GM12892 (cell line): Measurements from ENCODE around the gene MAN1A1.

Experiments used
- DNase-seq: peaks from one replicate; pipeline ENCODE4 v3.0.0; 2011; ENCODE audit not compliant: insufficient read length
- FAIRE-seq: peaks from 2 replicates; lab custom pipeline; 2011; peaks lifted over from hg19 to GRCh38; lab: Jason Lieb, UNC
- POLR2A ChIP-seq: IDR thresholded peaks from 2 replicates; pipeline ENCODE4 v1.6.1; 2011; ENCODE audit warnings: low read depth, low read length, control low read depth
- POLR2AphosphoS5 ChIP-seq: IDR thresholded peaks from 2 replicates; pipeline ENCODE4 v1.6.1; 2011; ENCODE audit warnings: low read depth, low read length, control low read depth
- TAF1 ChIP-seq: IDR thresholded peaks from 2 replicates; pipeline ENCODE4 v1.6.1; 2011; ENCODE audit warnings: low read depth, mild to moderate bottlenecking, control low read depth, low read length, borderline replicate concordance

Gene MAN1A1

DNA sequence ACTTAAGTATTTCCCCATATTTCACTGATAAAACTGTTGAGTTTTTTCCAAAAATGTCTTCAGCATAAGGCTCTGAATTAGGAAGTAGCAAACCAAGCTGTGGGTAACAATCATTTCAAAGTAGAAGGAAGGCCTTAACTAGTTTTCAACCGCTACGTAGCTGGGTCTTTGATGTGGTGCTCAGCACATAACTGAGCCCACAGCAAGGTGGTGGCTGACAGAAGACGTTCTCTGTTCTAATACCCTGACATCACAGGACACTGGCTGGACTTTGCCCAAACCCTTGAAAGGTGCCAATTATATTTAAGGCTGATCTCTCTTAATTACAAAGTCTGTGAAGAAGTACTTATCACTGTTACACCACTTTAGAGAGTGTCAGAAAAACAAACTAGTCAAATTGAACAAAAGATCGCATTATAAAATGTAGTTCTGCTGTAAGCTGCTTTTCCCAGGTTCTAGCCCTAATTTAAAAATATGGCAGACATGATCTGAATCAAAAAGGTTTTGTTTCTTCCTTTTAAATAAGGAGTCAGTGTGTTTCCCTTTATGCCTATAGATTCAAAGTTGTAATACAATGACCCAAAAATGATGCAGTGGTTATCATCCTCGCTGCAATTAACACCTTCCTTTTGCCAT, 26.7 kb downstream of the MAN1A1 start:
- FAIRE-seq, result peak; percentile 48
- no peak for TF ChIP-seq POLR2A
- TF ChIP-seq TAF1, result no peak
- no peak for TF ChIP-seq POLR2AphosphoS5

DNA sequence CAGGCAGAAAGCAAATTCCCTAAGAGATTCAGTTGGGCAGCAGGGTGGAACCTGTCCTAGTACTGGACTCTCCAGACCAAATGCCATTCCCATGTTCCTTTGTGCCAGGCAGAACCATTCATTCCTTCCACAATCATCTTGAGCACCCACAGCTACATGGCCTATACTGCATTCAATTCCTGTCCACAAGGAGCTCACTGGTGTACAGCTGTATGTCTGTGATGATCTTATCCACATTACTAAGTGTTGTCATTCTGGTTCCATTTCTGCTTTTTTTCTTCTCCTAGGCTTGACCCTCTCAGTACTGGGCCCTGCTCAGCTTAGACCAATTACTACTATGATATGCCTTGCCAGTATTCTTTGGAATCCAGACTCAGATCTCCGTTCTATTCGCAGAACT, 27.5 kb downstream of the MAN1A1 start:
- FAIRE-seq, result no peak

More for the DNA sequence above, 26.7 kb downstream of the MAN1A1 start:
- no peak for DNase-seq

DNA sequence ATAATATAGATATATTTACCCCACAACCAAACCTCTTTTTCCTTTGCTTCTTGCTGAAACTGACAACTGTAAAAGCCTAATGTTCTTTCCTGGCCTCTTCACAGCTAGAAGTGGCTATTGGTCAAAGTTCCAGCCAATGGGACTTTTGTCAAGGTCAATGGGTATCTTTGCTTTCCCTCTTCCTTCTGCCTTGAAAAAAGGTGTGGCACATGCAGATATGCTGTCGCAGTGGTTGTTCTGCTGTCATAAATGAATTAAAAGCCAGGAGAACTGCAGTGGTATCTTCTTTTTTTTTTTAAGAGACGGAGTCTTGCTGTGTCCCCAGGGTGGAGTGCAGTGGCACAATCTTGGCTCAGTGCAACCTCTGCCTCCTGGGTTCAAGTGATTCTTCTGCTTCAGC, 29.9 kb downstream of the MAN1A1 start:
- DNase-seq (no peak), FAIRE-seq (no peak)
- TF ChIP-seq POLR2A (no peak), TAF1 (no peak), POLR2AphosphoS5 (no peak)

More for the DNA sequence above, 27.5 kb downstream of the MAN1A1 start:
- DNase-seq, result no peak
- TF ChIP-seq TAF1 (no peak), POLR2AphosphoS5 (no peak), POLR2A (no peak)

DNA sequence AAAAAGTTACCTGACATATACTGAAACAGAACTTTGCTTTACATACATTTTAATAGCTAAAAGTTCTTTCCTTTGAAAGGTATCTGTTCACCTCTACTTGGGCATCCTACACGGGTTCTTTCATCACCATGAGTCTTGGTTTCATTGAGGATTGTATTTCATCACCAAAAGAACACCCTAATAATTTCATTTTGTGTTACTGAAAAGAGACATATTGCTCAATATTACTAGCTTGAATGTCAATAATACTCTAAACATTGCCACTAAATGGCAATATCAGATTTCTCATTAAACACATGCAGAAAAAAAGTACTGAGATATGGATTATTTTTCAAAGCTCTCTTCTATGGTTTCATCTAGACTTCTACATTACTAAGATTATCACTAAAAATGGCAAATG, 30.8 kb downstream of the MAN1A1 start:
- DNase-seq (no peak), FAIRE-seq (no peak)

DNA sequence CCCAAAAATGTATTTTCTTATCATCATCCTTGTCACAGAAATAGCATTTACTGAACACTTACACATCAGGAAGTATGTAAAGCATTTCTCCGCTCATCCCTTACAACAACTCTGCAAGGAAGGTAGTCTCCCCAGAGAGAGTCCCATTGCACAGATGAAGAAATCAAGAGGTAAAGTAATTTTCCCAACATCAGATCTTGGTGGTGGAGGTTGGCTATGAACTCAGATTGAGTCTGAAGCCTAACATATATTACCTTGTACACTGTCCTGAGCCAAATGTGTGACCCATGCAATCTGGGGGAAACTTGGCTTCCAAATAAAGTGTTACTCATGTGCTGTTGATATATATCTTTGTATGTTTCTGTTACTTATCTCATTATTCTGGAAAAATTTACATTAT, 31.4 kb downstream of the MAN1A1 start:
- no peak for DNase-seq
- TF ChIP-seq POLR2AphosphoS5, result no peak
- FAIRE-seq, result no peak

More for the DNA sequence above, 30.8 kb downstream of the MAN1A1 start:
- no peak for TF ChIP-seq POLR2AphosphoS5
- no peak for TF ChIP-seq POLR2A
- TF ChIP-seq TAF1, result no peak

DNA sequence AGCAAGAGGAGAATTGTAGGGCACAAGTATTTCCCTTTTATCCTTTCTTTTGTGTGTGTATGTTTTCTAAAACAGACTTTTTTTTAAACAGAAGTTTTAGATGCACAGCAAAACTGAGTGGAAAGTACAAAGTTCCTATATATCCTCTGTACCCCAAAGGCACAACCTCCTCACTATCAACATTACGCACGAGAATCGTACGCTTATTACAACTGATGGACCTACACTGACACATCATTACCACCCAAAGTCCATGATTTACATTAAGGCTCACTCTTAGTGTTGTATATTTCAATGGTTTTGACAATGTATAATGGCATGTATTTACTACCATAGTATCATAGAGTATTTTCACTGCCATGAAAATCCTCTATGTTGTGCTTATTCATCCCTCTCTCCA, 32.6 kb downstream of the MAN1A1 start:
- DNase-seq, result no peak
- no peak for FAIRE-seq
- TF ChIP-seq POLR2A (no peak), TAF1 (no peak), POLR2AphosphoS5 (no peak)

GRCh38 chr6:119314885-119315272, 34.7 kb downstream of the MAN1A1 start:
- DNase-seq, result no peak
- FAIRE-seq, result no peak

DNA sequence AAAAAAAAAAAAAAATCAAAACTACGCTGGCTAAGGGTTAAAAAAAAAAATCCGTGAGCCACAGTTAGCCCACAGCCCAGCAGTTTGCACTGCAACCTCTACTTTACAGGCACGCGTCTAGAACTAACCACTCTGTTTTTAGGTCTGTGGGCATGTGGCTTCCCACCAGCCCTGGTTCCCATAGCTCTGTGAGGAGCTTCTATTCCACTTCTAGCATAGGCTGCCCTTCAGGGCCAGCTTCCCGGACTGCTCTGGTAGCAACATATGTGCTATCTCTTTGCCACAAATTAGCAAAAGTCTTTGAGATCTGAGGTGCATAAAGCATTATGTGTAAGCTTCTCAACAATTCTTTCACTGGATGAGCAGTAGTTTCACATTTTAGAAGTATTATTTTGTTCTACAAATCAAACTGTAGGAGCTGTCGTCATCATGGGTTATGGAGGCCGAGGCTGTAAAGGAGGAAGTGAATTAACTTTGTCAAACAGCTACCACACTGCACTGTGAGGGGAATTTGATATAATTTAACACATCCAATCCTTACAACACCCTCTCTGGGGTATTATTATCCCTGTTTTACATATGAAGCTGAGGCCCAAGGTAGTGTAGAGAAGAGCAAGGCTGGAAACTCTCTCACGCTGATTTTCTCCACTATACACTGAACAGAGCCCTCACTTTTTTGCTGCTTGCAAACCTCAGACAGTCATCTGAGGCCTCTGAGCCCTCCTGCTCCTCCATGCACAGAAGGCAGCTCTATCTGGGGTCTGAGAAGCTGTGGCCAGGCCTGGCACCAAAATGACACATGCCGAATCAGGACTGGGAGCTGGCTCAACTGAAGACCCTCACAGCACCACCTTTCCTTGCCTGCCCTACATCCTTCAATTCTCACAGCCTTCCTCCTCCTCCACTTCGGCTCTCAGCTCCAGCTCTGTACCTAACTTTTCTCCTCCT, 35.4 kb downstream of the MAN1A1 start:
- DNase-seq (no peak), FAIRE-seq (peak; percentile 96)

More at GRCh38 chr6:119314885-119315272, 34.7 kb downstream of the MAN1A1 start:
- TF ChIP-seq POLR2A, result no peak
- no peak for TF ChIP-seq TAF1
- TF ChIP-seq POLR2AphosphoS5, result no peak

GRCh38 chr6:119312875-119313338, 36.7 kb downstream of the MAN1A1 start:
- peak; percentile 82 for FAIRE-seq
- DNase-seq, result no peak
- no peak for TF ChIP-seq POLR2AphosphoS5
- no peak for TF ChIP-seq TAF1
- TF ChIP-seq POLR2A, result no peak

More for the DNA sequence above, 35.4 kb downstream of the MAN1A1 start:
- no peak; the same call in 1 of the 2 replicates for TF ChIP-seq POLR2A
- TF ChIP-seq TAF1, result 0 out of 2 replicates have a peak, but pooled peaks have one; percentile 16

GRCh38 chr6:119312441-119312840, 37.1 kb downstream of the MAN1A1 start:
- TF ChIP-seq POLR2AphosphoS5 (no peak), TAF1 (no peak), POLR2A (no peak)
- DNase-seq (no peak), FAIRE-seq (peak; percentile 21)

DNA sequence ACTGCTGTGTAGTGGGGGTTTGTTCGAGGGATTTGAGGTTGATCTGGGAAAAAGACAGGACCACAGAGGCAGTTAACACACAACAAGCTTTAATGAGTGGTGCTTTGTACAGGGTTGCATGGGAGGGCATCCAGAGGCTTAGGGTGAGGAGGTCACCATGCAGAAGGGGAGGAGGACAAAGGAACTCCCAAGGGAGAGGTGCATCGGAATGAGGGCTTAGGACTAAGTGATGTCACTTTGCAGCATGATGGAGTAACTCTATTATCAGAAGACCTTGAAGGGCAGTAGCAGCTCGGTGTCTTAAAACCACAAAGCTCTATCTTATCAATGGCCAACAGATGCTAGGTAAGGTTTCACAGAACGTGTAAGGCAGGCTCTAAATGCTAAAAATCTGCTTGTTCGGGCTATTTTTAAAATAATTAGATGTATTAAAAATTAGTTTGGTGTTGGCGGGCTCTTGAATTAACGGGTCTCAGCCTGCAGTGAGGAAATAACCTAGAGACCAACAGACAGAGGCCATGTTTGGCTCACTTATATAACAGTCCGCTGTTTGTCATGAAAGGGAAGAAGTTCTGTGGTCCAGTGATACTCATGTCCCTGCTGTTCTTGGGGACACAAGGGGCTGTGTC, 37.9 kb downstream of the MAN1A1 start:
- TF ChIP-seq POLR2A (no peak), TAF1 (no peak), POLR2AphosphoS5 (no peak)
- FAIRE-seq, result no peak
- no peak for DNase-seq
